WTC11 (cell line): ENCODE results near the gene RGS2. TPM values are rescaled to one million over a fixed set of nuclear protein-coding genes. Genes with fewer than 3 reads are reported as not detected.

Source experiments
- ATAC-seq: fragments of 200-7000 bp; cut with Tn5 transposase; 2 replicates; pipeline ENCODE4 v1.10.0; 2021; ENCODE audit warnings: mild to moderate bottlenecking, moderate library complexity
- CTCF ChIA-PET: fragments of 300-600 bp; sonication (Branson Sonifier 250); formaldehyde crosslinking; loops from one replicate; lab custom pipeline; 2021; ENCODE audit warnings: antibody characterized with exemption; lab: Charles Lee
- POLR2A ChIA-PET: fragments of 350-600 bp; sonication (Branson Sonifier 250); formaldehyde crosslinking; loops from one replicate; lab custom pipeline; 2021; ENCODE audit warnings: antibody characterized with exemption; lab: Charles Lee
- DNase-seq: peaks from one replicate; pipeline ENCODE4 v3.0.0; 2021; ENCODE audit warnings: low spot score
- H3K27ac Mint-ChIP-seq: 2 replicates; pipeline ENCODE4 v1.8.0; 2021; ENCODE audit warnings: mixed read lengths
- H3K27me3 Mint-ChIP-seq: 2 replicates; pipeline ENCODE4 v1.8.0; 2021; ENCODE audit warnings: low read depth, mild to moderate bottlenecking, moderate library complexity, mixed read lengths
- H3K36me3 Mint-ChIP-seq: 2 replicates; pipeline ENCODE4 v1.8.0; 2021; ENCODE audit warnings: mixed read lengths
- H3K4me1 Mint-ChIP-seq: 2 replicates; pipeline ENCODE4 v1.8.0; 2022; ENCODE audit warnings: mixed read lengths
- H3K4me3 Mint-ChIP-seq: 2 replicates; pipeline ENCODE4 v1.8.0; 2021; ENCODE audit warnings: mild to moderate bottlenecking, moderate library complexity, mixed read lengths
- H3K9me3 Mint-ChIP-seq: 2 replicates; pipeline ENCODE4 v1.8.0; 2021; ENCODE audit warnings: mixed read lengths
- AR ChIP-seq: fragments of 250-450 bp; sonication (Bioruptor Pico); IDR thresholded peaks from 2 replicates; pipeline ENCODE4 v1.9.0; 2021; ENCODE audit warnings: mild to moderate bottlenecking
- ATF2 ChIP-seq: sonication (generic); formaldehyde crosslinking; IDR thresholded peaks from 2 replicates; pipeline ENCODE4 v1.8.1; 2022; ENCODE audit warnings: low read depth, missing genetic modification reagents, borderline replicate concordance
- ESRRA ChIP-seq: sonication (generic); formaldehyde crosslinking; IDR thresholded peaks from 2 replicates; pipeline ENCODE4 v1.8.1; 2022; ENCODE audit warnings: mild to moderate bottlenecking, missing genetic modification reagents, borderline replicate concordance
- GABPB1 ChIP-seq: sonication (generic); formaldehyde crosslinking; IDR thresholded peaks from 2 replicates; pipeline ENCODE4 v1.8.1; 2023; ENCODE audit warnings: mild to moderate bottlenecking, missing genetic modification reagents
- GRHL2 ChIP-seq: fragments of 250-450 bp; sonication (Bioruptor Pico); IDR thresholded peaks from 2 replicates; pipeline ENCODE4 v1.8.0; 2022; ENCODE audit warnings: mild to moderate bottlenecking, moderate library complexity; ENCODE audit not compliant: insufficient replicate concordance, severe bottlenecking
- IRF2 ChIP-seq: sonication (generic); formaldehyde crosslinking; IDR thresholded peaks from 2 replicates; pipeline ENCODE4 v1.8.0; 2022; ENCODE audit warnings: low read depth, missing genetic modification reagents, borderline replicate concordance
- NFATC4 ChIP-seq: fragments of 250-450 bp; sonication (Bioruptor Pico); IDR thresholded peaks from 2 replicates; pipeline ENCODE4 v1.9.0; 2021; ENCODE audit warnings: mild to moderate bottlenecking
- PRDM15 ChIP-seq: sonication (generic); formaldehyde crosslinking; IDR thresholded peaks from 2 replicates; pipeline ENCODE4 v1.8.0; 2022; ENCODE audit warnings: missing genetic modification reagents
- PRRX2 ChIP-seq: fragments of 250-450 bp; sonication (Bioruptor Pico); IDR thresholded peaks from 2 replicates; pipeline ENCODE4 v1.8.0; 2021; ENCODE audit warnings: mild to moderate bottlenecking
- TCF7 ChIP-seq: sonication (generic); formaldehyde crosslinking; IDR thresholded peaks from 2 replicates; pipeline ENCODE4 v1.8.0; 2022; ENCODE audit warnings: mild to moderate bottlenecking, low read depth, missing genetic modification reagents, moderate library complexity
- USF2 ChIP-seq: sonication (generic); formaldehyde crosslinking; IDR thresholded peaks from 2 replicates; pipeline ENCODE4 v1.8.1; 2023; ENCODE audit warnings: mild to moderate bottlenecking, missing genetic modification reagents, moderate library complexity
- ZBTB21 ChIP-seq: sonication (generic); formaldehyde crosslinking; IDR thresholded peaks from 2 replicates; pipeline ENCODE4 v1.8.1; 2023; ENCODE audit warnings: mild to moderate bottlenecking, missing genetic modification reagents, borderline replicate concordance
- ZNF121 ChIP-seq: sonication (generic); formaldehyde crosslinking; IDR thresholded peaks from 2 replicates; pipeline ENCODE4 v1.8.0; 2023; ENCODE audit warnings: missing genetic modification reagents
- ZNF281 ChIP-seq: sonication (generic); formaldehyde crosslinking; IDR thresholded peaks from 2 replicates; pipeline ENCODE4 v1.8.0; 2023; ENCODE audit warnings: mild to moderate bottlenecking, missing genetic modification reagents
- ZNF396 ChIP-seq: fragments of 250-450 bp; sonication (Bioruptor Pico); IDR thresholded peaks from 2 replicates; pipeline ENCODE4 v1.8.0; 2021; ENCODE audit warnings: mild to moderate bottlenecking, moderate library complexity, borderline replicate concordance
- ZNF425 ChIP-seq: fragments of 250-450 bp; sonication (Bioruptor Pico); conservative IDR thresholded peaks from 2 replicates; pipeline ENCODE4 v1.9.0; 2021; ENCODE audit warnings: mild to moderate bottlenecking
- total RNA-seq: library from RNA; stranded (reverse); gene quantifications from 3 replicates; pipeline ENCODE4 v1.2.3, GENCODE V29; 2021

RGS2 gene
- total RNA-seq, 1 experiment from 2014 or later = 13.1 TPM

- POLR2A ChIA-PET = no interaction called here
- H3K9me3 Mint-ChIP-seq = no peaks in the 10 kb centered on the region
- no peak for ATAC-seq
- H3K27ac Mint-ChIP-seq = no peak overlapping the region
- no peak for DNase-seq
- no peaks in the 10 kb centered on the region for H3K27me3 Mint-ChIP-seq
- CTCF ChIA-PET = no interaction called here
- H3K4me3 Mint-ChIP-seq = no peak overlapping the region
- peaks cover 27% of the 10 kb centered on the region for H3K4me1 Mint-ChIP-seq
- no peaks in the 10 kb centered on the region for H3K36me3 Mint-ChIP-seq
- TF ChIP-seq ZNF425 (no peak), ZNF121 (no peak), PRDM15 (CRISPR knock-in tag) (no peak), GABPB1 (CRISPR knock-in tag) (no peak), PRRX2 (CRISPR knock-in tag) (no peak), ATF2 (CRISPR knock-in tag) (no peak), AR (CRISPR knock-in tag) (no peak), ZNF396 (CRISPR knock-in tag) (no peak), ZBTB21 (CRISPR knock-in tag) (no peak), NFATC4 (CRISPR knock-in tag) (no peak), IRF2 (CRISPR knock-in tag) (no peak), ESRRA (no peak), ZNF281 (CRISPR knock-in tag) (no peak), USF2 (no peak), GRHL2 (CRISPR knock-in tag) (no peak), TCF7 (CRISPR knock-in tag) (no peak)
- TF ChIP-seq, all 79 proteins: peak for 0
These were observed 43.4 kb downstream of the RGS2 start for GRCh38 chr1:192852001-192852947.
